K562 (cell line): ENCODE data around the gene FUNDC1. TPM values are rescaled to one million over a fixed set of nuclear protein-coding genes. Genes with fewer than 3 reads are reported as not detected.
A peak's percentile ranks its signal among the peaks of the same experiment; 100 is the strongest.

ENCODE experiments used
- NR4A1 ChIP-seq, 2 experiments: fragments of 250-450 bp in 1 of 2; fragments of 450-650 bp in 1 of 2; sonication (Bioruptor Pico) in 1 of 2; IDR thresholded peaks; 2 replicates each; pipeline versions ENCODE4 v1.4.0 to v1.6.1; 2016 to 2020; ENCODE audit warnings: mild to moderate bottlenecking in 2 of 2, missing compliant biosample characterization in 1 of 2, missing genetic modification characterization in 1 of 2, moderate library complexity in 1 of 2
- POLR2AphosphoS2 ChIP-seq: IDR thresholded peaks from 2 replicates; pipeline ENCODE4 v1.6.1; 2012; ENCODE audit warnings: low read length, improper control_type of control experiment
- RBBP5 ChIP-seq: fragments of 200-600 bp; sonication (generic); IDR thresholded peaks from 2 replicates; pipeline ENCODE4 v1.6.1; 2012; ENCODE audit warnings: borderline replicate concordance, mild to moderate bottlenecking, low read length, control low read depth, inconsistent platforms; ENCODE audit not compliant: insufficient read depth, poor library complexity, severe bottlenecking
- polyA plus RNA-seq, 8 experiments: library from polyadenylated mRNA; depleted of rRNA in 4 of 8; stranded (reverse) in 5 of 8; unstranded in 3 of 8; fragments of >200 nt; fragmentation: Nextera tagmentation in 2 of 8; fragmentation: Illumina TruSeq in 1 of 8; extraction: Ambion mirVana in 2 of 8; extraction: Trizol in 1 of 8; gene quantifications; 2 replicates each; pipeline versions ENCODE4 v1.2.1 to v1.2.3, GENCODE V29; 2011 to 2014; ENCODE audit warnings: inconsistent platforms in 1 of 8, missing spikeins in 1 of 8
- total RNA-seq, 7 experiments: library from RNA; depleted of rRNA in 6 of 7; stranded (reverse); fragments of >200 nt in 6 of 7; fragmentation: Illumina TruSeq in 2 of 7; extraction: Trizol in 2 of 7; gene quantifications; 2 replicates each; pipeline versions ENCODE4 v1.2.1 to v1.2.3, GENCODE V29; 2011 to 2021; ENCODE audit warnings: low replicate concordance in 1 of 7
- TF ChIP-seq, protein P1 (sequence below), 3 experiments: IDR thresholded peaks in 2 of 3; conservative IDR thresholded peaks in 1 of 3; 2 replicates each; pipeline ENCODE4 v1.5.1; 2011 to 2012; ENCODE audit warnings: low read length in 3 of 3, mild to moderate bottlenecking in 3 of 3, control low read depth in 2 of 3, improper control_type of control experiment in 1 of 3, inconsistent platforms in 1 of 3, low read depth in 1 of 3, mixed read lengths in 1 of 3, moderate library complexity in 1 of 3; ENCODE audit not compliant: insufficient read depth in 2 of 3
- TF ChIP-seq, protein P2 (sequence below): fragments of 250-450 bp; sonication (Bioruptor Pico); IDR thresholded peaks from 2 replicates; pipeline ENCODE4 v1.9.0; 2021; ENCODE audit warnings: mild to moderate bottlenecking, inconsistent platforms
- TF ChIP-seq, protein P3 (sequence below): IDR thresholded peaks from 2 replicates; pipeline ENCODE4 v1.6.1; 2012; ENCODE audit warnings: low read depth, low read length, improper control_type of control experiment, borderline replicate concordance
- TF ChIP-seq, protein P4 (sequence below), 2 experiments: fragments of 450-650 bp; IDR thresholded peaks; 2 replicates each; pipeline ENCODE4 v1.6.1; 2016; ENCODE audit warnings: mild to moderate bottlenecking in 2 of 2, borderline replicate concordance in 1 of 2, low read depth in 1 of 2, moderate library complexity in 1 of 2
- TF ChIP-seq, protein P5 (sequence below): fragments of 450-650 bp; IDR thresholded peaks from 2 replicates; pipeline ENCODE4 v1.6.1; 2018; ENCODE audit warnings: mild to moderate bottlenecking, low read depth; ENCODE audit not compliant: partially characterized antibody

Gene FUNDC1
- total and polyA plus RNA-seq, 9 of the 15 experiments (the other 6 are each of a cell fraction or from before 2014, with no cell fraction given), result 15.6 to 59.1 (median 29.3) TPM

DNA sequence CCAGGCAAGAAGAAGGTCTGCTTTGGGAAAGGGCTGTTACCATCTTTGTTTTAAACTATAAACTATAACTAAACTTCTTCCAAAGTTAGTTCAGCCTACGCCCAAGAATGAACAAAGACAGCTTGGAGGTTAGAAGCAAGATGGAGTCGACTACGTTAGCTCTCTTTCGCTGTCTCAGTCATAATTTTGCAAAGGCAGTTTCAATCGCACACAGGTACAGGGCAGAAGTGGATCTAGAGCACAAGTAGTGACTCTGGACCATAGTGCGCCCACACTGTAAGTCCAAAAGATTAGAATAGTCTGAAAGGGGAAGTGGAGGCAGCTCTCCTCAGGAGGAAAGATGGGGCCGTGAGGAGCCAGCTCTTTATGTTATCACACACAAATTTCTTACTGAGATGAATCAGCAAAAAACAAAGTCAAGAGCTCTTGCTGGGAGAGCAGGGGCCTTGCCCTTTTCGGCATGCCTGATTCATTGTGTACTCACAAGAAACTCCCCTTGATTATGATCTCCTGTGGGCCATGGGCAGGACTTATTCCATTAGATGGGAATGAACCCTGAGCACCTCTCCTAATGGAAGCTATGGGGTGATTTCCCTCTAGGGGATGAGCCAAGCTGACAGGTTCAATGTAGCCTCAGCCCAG is 58.6 kb downstream of the FUNDC1 start (continued):
- TF ChIP-seq, protein P1, sequence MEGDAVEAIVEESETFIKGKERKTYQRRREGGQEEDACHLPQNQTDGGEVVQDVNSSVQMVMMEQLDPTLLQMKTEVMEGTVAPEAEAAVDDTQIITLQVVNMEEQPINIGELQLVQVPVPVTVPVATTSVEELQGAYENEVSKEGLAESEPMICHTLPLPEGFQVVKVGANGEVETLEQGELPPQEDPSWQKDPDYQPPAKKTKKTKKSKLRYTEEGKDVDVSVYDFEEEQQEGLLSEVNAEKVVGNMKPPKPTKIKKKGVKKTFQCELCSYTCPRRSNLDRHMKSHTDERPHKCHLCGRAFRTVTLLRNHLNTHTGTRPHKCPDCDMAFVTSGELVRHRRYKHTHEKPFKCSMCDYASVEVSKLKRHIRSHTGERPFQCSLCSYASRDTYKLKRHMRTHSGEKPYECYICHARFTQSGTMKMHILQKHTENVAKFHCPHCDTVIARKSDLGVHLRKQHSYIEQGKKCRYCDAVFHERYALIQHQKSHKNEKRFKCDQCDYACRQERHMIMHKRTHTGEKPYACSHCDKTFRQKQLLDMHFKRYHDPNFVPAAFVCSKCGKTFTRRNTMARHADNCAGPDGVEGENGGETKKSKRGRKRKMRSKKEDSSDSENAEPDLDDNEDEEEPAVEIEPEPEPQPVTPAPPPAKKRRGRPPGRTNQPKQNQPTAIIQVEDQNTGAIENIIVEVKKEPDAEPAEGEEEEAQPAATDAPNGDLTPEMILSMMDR (IDR thresholded peaks at IDR 0.05 in 2 of 3, conservative IDR thresholded peaks at IDR 0.05 in 1 of 3; ENCODE audit: insufficient read depth in 2 of 3, low read depth in 1 of 3, low read length in 3 of 3), result no peak
- TF ChIP-seq NR4A1 (CRISPR knock-in tag; IDR thresholded peaks at IDR 0.05) (no peak), NR4A1 (tag; IDR thresholded peaks at IDR 0.05) (peak; percentile 99), POLR2AphosphoS2 (no peak), RBBP5 (no peak)
- TF ChIP-seq, protein P2, sequence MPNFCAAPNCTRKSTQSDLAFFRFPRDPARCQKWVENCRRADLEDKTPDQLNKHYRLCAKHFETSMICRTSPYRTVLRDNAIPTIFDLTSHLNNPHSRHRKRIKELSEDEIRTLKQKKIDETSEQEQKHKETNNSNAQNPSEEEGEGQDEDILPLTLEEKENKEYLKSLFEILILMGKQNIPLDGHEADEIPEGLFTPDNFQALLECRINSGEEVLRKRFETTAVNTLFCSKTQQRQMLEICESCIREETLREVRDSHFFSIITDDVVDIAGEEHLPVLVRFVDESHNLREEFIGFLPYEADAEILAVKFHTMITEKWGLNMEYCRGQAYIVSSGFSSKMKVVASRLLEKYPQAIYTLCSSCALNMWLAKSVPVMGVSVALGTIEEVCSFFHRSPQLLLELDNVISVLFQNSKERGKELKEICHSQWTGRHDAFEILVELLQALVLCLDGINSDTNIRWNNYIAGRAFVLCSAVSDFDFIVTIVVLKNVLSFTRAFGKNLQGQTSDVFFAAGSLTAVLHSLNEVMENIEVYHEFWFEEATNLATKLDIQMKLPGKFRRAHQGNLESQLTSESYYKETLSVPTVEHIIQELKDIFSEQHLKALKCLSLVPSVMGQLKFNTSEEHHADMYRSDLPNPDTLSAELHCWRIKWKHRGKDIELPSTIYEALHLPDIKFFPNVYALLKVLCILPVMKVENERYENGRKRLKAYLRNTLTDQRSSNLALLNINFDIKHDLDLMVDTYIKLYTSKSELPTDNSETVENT (CRISPR knock-in tag), result no peak
- TF ChIP-seq, protein P3, sequence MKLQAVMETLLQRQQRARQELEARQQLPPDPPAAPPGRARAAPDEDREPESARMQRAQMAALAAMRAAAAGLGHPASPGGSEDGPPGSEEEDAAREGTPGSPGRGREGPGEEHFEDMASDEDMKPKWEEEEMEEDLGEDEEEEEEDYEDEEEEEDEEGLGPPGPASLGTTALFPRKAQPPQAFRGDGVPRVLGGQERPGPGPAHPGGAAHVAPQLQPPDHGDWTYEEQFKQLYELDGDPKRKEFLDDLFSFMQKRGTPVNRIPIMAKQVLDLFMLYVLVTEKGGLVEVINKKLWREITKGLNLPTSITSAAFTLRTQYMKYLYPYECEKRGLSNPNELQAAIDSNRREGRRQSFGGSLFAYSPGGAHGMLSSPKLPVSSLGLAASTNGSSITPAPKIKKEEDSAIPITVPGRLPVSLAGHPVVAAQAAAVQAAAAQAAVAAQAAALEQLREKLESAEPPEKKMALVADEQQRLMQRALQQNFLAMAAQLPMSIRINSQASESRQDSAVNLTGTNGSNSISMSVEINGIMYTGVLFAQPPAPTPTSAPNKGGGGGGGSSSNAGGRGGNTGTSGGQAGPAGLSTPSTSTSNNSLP, result no peak
- TF ChIP-seq, protein P4, sequence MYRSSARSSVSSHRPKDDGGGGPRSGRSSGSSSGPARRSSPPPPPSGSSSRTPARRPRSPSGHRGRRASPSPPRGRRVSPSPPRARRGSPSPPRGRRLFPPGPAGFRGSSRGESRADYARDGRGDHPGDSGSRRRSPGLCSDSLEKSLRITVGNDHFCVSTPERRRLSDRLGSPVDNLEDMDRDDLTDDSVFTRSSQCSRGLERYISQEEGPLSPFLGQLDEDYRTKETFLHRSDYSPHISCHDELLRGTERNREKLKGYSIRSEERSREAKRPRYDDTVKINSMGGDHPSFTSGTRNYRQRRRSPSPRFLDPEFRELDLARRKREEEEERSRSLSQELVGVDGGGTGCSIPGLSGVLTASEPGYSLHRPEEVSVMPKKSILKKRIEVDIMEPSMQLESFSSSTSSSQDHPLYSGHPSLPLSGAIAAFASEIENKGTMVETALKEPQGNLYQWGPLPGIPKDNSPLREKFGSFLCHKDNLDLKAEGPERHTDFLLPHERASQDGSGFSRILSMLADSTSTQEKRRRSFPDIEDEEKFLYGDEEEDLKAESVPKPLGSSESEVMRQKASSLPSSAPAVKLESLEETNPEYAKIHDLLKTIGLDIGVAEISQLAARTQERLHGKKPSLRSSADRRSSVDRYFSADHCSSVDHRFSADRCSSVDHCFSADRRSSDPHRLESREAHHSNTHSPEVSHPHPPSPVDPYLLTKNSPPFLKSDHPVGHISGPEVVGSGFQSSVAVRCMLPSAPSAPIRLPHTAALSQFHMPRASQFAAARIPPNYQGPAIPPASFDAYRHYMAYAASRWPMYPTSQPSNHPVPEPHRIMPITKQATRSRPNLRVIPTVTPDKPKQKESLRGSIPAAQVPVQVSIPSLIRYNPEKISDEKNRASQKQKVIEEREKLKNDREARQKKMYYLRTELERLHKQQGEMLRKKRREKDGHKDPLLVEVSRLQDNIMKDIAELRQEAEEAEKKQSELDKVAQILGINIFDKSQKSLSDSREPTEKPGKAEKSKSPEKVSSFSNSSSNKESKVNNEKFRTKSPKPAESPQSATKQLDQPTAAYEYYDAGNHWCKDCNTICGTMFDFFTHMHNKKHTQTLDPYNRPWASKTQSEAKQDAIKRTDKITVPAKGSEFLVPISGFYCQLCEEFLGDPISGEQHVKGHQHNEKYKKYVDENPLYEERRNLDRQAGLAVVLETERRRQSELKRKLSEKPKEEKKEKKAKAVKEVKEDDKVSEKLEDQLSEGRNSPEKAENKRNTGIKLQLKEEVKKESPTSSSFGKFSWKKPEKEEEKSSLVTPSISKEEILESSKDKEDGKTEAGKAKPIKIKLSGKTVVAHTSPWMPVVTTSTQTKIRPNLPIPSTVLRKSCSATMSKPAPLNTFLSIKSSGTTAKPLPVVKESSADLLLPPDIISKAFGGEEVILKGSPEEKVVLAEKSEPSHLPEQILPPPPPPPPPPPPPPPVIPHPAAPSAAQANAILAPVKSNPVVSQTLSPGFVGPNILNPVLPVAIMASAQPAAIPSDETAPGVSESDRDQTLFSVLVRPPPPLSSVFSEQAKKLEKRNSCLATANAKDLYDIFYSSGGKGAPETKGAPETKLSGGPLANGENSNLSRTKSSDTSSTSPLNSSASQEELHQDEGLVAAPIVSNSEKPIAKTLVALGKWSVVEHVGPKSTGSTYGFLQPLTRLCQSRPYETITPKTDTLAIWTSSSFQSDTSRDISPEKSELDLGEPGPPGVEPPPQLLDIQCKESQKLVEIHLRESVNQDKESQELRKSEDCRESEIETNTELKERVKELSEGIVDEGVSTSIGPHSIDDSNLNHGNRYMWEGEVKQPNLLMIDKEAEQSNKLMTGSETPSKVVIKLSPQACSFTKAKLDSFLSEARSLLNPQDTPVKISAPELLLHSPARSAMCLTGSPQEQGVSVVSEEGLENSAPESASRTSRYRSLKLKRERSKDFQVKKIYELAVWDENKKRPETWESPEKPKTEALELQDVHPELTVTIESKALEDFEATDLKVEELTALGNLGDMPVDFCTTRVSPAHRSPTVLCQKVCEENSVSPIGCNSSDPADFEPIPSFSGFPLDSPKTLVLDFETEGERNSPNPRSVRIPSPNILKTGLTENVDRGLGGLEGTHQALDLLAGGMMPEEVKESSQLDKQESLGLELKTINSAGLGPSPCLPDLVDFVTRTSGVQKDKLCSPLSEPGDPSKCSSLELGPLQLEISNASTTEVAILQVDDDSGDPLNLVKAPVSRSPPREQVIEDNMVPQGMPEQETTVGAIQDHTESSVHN (IDR thresholded peaks at IDR 0.05; ENCODE audit: borderline replicate concordance in 1 of 2, low read depth in 1 of 2), result no peak
- TF ChIP-seq, protein P5, sequence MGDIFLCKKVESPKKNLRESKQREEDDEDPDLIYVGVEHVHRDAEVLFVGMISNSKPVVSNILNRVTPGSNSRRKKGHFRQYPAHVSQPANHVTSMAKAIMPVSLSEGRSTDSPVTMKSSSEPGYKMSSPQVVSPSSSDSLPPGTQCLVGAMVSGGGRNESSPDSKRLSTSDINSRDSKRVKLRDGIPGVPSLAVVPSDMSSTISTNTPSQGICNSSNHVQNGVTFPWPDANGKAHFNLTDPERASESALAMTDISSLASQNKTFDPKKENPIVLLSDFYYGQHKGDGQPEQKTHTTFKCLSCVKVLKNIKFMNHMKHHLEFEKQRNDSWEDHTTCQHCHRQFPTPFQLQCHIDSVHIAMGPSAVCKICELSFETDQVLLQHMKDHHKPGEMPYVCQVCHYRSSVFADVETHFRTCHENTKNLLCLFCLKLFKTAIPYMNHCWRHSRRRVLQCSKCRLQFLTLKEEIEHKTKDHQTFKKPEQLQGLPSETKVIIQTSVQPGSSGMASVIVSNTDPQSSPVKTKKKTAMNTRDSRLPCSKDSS, result no peak
